Measurements from ENCODE around the gene CUX1.

The CUX1 gene

DNA sequence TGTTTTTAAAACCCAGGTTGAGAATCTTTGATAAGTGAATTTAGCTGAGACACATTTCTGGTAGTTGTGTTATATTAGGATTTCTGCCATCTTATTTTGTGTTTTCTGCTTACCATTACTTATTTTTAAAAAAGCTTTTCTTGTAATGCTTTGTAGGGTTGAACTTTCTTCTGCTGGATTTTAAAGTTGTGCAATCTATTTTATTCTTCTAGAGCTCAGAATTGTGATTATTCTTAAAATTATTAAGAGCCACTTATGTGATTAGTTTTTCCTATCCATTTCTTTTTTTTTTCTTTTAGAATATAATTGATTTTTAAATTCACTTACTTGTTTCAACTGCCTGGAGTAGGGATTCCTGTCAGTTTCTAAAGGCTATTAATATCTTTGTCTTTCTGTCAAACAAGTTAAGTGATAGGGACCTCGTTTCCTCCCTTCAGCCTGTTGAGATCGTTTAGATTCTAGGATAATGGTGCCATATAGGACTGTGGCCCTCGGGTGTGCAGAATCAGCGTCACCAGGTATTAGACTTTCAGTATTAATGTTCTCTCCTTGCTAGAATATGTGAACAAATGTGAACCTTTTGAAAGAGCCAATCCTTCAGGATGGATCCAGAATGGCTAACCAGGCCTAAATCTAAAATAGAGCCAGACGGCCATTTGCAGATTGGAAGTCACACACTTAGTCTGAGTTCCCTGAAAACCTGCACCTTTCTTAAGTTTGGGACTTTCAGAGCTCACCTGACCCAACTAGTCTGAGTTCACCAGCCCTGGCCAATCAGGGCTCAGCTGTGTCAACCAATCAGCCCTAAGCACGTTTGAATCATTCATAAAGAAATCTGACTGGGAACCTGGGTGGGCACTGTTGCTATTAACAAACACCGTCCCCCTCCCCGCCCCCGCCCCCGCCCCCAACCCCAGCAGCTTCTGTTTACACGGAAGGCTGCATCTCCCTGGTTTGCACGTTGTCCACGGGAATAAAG is 26.2 kb downstream of the CUX1 start:
- Histone ChIP-seq H3K36me3 (ENCODE audit: control insufficient read depth in 2 of 2, insufficient read depth in 1 of 2, low read length in 2 of 2) (no peaks in the 10 kb centered on the region; a peak in 1 of 3 replicates), H3K4me1 (ENCODE audit: control insufficient read depth, insufficient read depth, low read length) (no peaks in the 10 kb centered on the region), H3K27ac (ENCODE audit: extremely low read depth, low read depth, low read length) (no peak overlapping the region), H3K4me3 (ENCODE audit: low read depth, low read length) (no peak overlapping the region), H3K9me3 (ENCODE audit: control insufficient read depth, insufficient read depth, low read depth, low read length) (no peaks in the 10 kb centered on the region)
- CTCF ChIA-PET = interaction anchor here (0.9 kb wide), 1 partner anchor 38 kb away, joined by 3 read pairs; no protein-coding TSS in a partner anchor
- TF ChIP-seq ZNF10 (tag by site-specific recombination; IDR thresholded peaks at IDR 0.05) = no peak
- TF ChIP-seq, protein P1, sequence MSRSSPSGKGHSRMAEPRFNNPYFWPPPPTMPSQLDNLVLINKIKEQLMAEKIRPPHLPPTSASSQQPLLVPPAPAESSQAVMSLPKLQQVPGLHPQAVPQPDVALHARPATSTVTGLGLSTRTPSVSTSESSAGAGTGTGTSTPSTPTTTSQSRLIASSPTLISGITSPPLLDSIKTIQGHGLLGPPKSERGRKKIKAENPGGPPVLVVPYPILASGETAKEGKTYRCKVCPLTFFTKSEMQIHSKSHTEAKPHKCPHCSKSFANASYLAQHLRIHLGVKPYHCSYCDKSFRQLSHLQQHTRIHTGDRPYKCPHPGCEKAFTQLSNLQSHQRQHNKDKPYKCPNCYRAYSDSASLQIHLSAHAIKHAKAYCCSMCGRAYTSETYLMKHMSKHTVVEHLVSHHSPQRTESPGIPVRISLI (tag by site-specific recombination; IDR thresholded peaks at IDR 0.05) = no peak
- TF ChIP-seq, protein P2, sequence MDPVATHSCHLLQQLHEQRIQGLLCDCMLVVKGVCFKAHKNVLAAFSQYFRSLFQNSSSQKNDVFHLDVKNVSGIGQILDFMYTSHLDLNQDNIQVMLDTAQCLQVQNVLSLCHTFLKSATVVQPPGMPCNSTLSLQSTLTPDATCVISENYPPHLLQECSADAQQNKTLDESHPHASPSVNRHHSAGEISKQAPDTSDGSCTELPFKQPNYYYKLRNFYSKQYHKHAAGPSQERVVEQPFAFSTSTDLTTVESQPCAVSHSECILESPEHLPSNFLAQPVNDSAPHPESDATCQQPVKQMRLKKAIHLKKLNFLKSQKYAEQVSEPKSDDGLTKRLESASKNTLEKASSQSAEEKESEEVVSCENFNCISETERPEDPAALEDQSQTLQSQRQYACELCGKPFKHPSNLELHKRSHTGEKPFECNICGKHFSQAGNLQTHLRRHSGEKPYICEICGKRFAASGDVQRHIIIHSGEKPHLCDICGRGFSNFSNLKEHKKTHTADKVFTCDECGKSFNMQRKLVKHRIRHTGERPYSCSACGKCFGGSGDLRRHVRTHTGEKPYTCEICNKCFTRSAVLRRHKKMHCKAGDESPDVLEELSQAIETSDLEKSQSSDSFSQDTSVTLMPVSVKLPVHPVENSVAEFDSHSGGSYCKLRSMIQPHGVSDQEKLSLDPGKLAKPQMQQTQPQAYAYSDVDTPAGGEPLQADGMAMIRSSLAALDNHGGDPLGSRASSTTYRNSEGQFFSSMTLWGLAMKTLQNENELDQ (tag by site-specific recombination; IDR thresholded peaks at IDR 0.05; ENCODE audit: low read depth) = no peak
- no peak for TF ChIP-seq GLIS2 (tag by site-specific recombination; IDR thresholded peaks at IDR 0.05)
- no peak for TF ChIP-seq ZNF394 (tag by site-specific recombination; IDR thresholded peaks at IDR 0.05; ENCODE audit: borderline replicate concordance)
- TF ChIP-seq ZNF791 (tag by site-specific recombination; IDR thresholded peaks at IDR 0.05) = no peak
- TF ChIP-seq KLF10 (tag by site-specific recombination; IDR thresholded peaks at IDR 0.05) = no peak
- TF ChIP-seq, protein P3, sequence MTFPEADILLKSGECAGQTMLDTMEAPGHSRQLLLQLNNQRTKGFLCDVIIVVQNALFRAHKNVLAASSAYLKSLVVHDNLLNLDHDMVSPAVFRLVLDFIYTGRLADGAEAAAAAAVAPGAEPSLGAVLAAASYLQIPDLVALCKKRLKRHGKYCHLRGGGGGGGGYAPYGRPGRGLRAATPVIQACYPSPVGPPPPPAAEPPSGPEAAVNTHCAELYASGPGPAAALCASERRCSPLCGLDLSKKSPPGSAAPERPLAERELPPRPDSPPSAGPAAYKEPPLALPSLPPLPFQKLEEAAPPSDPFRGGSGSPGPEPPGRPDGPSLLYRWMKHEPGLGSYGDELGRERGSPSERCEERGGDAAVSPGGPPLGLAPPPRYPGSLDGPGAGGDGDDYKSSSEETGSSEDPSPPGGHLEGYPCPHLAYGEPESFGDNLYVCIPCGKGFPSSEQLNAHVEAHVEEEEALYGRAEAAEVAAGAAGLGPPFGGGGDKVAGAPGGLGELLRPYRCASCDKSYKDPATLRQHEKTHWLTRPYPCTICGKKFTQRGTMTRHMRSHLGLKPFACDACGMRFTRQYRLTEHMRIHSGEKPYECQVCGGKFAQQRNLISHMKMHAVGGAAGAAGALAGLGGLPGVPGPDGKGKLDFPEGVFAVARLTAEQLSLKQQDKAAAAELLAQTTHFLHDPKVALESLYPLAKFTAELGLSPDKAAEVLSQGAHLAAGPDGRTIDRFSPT (tag by site-specific recombination; IDR thresholded peaks at IDR 0.05) = no peak
- no peak for TF ChIP-seq ZNF133 (tag by site-specific recombination; IDR thresholded peaks at IDR 0.05)
- TF ChIP-seq, protein P4, sequence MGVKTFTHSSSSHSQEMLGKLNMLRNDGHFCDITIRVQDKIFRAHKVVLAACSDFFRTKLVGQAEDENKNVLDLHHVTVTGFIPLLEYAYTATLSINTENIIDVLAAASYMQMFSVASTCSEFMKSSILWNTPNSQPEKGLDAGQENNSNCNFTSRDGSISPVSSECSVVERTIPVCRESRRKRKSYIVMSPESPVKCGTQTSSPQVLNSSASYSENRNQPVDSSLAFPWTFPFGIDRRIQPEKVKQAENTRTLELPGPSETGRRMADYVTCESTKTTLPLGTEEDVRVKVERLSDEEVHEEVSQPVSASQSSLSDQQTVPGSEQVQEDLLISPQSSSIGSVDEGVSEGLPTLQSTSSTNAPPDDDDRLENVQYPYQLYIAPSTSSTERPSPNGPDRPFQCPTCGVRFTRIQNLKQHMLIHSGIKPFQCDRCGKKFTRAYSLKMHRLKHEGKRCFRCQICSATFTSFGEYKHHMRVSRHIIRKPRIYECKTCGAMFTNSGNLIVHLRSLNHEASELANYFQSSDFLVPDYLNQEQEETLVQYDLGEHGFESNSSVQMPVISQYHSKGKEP (tag by site-specific recombination; IDR thresholded peaks at IDR 0.05) = no peak
- no peak for TF ChIP-seq ZNF324 (tag by site-specific recombination; IDR thresholded peaks at IDR 0.05)
- TF ChIP-seq ZNF184 (tag by site-specific recombination; IDR thresholded peaks at IDR 0.05) = no peak
- no peak for TF ChIP-seq KLF7 (tag by site-specific recombination; IDR thresholded peaks at IDR 0.05; ENCODE audit: borderline replicate concordance)
- no peak for TF ChIP-seq ZNF239 (tag by site-specific recombination; IDR thresholded peaks at IDR 0.05)
- POLR2A ChIA-PET = no interaction called here

DNA sequence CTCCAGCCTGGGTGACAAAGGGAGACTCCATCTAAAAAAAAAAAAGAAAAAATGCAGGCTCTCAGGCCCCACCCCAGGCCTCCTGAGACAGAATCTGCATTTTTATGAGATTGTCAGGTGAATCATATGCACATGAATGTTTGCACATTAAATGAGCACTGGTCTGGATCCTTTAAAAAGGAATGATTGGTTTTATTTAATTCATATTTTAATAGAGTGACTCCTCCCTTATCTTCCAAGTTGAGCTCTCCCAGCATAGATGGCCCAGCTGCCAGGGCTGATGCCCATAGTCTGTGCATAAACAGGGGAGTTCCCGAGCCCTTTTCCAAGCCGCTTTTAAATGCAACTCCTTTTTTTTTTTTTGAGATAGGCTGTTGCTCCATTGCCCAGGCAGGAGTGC is 28.5 kb downstream of the CUX1 start:
- no peak for TF ChIP-seq ZNF610 (tag by site-specific recombination; IDR thresholded peaks at IDR 0.05; ENCODE audit: borderline replicate concordance)
- TF ChIP-seq ZNF416 (tag by site-specific recombination; IDR thresholded peaks at IDR 0.05) = no peak
- no peak for TF ChIP-seq ZSCAN23 (tag by site-specific recombination; IDR thresholded peaks at IDR 0.05)
- no peak for TF ChIP-seq SALL2 (tag by site-specific recombination; IDR thresholded peaks at IDR 0.05; ENCODE audit: borderline replicate concordance)
- TF ChIP-seq ZNF221 (tag by site-specific recombination; IDR thresholded peaks at IDR 0.05; ENCODE audit: borderline replicate concordance) = no peak
- TF ChIP-seq, protein P5, sequence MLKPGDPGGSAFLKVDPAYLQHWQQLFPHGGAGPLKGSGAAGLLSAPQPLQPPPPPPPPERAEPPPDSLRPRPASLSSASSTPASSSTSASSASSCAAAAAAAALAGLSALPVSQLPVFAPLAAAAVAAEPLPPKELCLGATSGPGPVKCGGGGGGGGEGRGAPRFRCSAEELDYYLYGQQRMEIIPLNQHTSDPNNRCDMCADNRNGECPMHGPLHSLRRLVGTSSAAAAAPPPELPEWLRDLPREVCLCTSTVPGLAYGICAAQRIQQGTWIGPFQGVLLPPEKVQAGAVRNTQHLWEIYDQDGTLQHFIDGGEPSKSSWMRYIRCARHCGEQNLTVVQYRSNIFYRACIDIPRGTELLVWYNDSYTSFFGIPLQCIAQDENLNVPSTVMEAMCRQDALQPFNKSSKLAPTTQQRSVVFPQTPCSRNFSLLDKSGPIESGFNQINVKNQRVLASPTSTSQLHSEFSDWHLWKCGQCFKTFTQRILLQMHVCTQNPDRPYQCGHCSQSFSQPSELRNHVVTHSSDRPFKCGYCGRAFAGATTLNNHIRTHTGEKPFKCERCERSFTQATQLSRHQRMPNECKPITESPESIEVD (tag by site-specific recombination; IDR thresholded peaks at IDR 0.05) = no peak
- TF ChIP-seq ZBTB8A (tag by site-specific recombination; IDR thresholded peaks at IDR 0.05) = no peak
- no peak for TF ChIP-seq HOXC10 (CRISPR knock-in tag; IDR thresholded peaks at IDR 0.05)
- H3K9me3 ChIP-seq (ENCODE audit: control insufficient read depth, insufficient read depth, low read depth, low read length) = no peaks in the 10 kb centered on the region
- no peaks in the 10 kb centered on the region for H3K4me1 ChIP-seq (ENCODE audit: control insufficient read depth, insufficient read depth, low read length)
- CTCF ChIA-PET = interaction anchor here (0.6 to 1.4 kb wide), 2 partner anchors 10 to 23 kb away, joined by 4 read pairs; no protein-coding TSS in a partner anchor
- no peak overlapping the region for H3K4me3 ChIP-seq (ENCODE audit: low read depth, low read length)
- no peak overlapping the region for H3K27ac ChIP-seq (ENCODE audit: extremely low read depth, low read depth, low read length)
- POLR2A ChIA-PET = no interaction called here
- no peaks in the 10 kb centered on the region; a peak in 1 of 3 replicates for H3K36me3 ChIP-seq (ENCODE audit: control insufficient read depth in 2 of 2, insufficient read depth in 1 of 2, low read length in 2 of 2)
